ENCODE measurements around the gene NID1. TPM values are rescaled to one million over a fixed set of nuclear protein-coding genes. Genes with fewer than 3 reads are reported as not detected.

The NID1 gene
- total and polyA plus RNA-seq, 2 donors (not counting 3 experiments of a cell fraction or from before 2014, with no cell fraction given): 87.0 to 109 TPM

DNA sequence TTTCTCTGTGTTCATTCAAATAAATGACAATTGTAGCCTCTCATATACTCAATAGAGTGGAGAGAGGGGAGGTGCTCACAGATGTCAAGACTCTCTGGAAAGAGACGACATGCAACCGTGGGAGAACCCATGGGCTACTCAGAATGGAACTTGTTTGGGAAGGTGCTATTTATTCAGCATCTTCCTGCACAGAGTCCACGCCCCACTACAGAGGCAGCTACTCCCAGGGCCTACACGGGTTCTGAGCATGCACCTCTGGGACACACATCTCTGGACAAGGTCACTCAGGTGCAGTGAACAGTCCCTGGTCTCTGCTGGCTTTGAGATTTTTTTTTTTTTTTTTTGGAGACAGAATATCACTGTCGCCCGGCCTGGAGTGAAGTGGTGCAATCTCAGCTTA, 64.1 kb downstream of the NID1 start:
- H3K4me1 ChIP-seq (ENCODE audit: control insufficient read depth, extremely low read depth, insufficient read depth, low read length): peaks cover 38% of the 10 kb centered on the region
- TF ChIP-seq POLR2AphosphoS5 (IDR thresholded peaks at IDR 0.05; ENCODE audit: insufficient read depth, low read depth, low read length): no peak
- no peak for TF ChIP-seq EZH2 (IDR thresholded peaks at IDR 0.05; ENCODE audit: borderline replicate concordance, low read depth, low read length, severe bottlenecking)
- TF ChIP-seq POLR2A (IDR thresholded peaks at IDR 0.05; ENCODE audit: low read depth, low read length): no peak
- TF ChIP-seq CTCF (IDR thresholded peaks at IDR 0.05; ENCODE audit: extremely low read depth in 1 of 2, insufficient read depth in 1 of 2, low read depth in 1 of 2, low read length in 2 of 2): no peak
- TF ChIP-seq, protein P1, sequence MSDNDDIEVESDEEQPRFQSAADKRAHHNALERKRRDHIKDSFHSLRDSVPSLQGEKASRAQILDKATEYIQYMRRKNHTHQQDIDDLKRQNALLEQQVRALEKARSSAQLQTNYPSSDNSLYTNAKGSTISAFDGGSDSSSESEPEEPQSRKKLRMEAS (IDR thresholded peaks at IDR 0.05; ENCODE audit: insufficient read depth, insufficient read length): no peak
- no peak for TF ChIP-seq JUN (IDR thresholded peaks at IDR 0.05; ENCODE audit: borderline replicate concordance, insufficient read depth, insufficient read length, low read depth)
- no peak for TF ChIP-seq MYC (IDR thresholded peaks at IDR 0.05; ENCODE audit: low read depth, low read length)
- no peak for TF ChIP-seq GATA2 (IDR thresholded peaks at IDR 0.05; ENCODE audit: insufficient read depth, insufficient read length, low read depth, low read length)
- TF ChIP-seq FOS (IDR thresholded peaks at IDR 0.05; ENCODE audit: borderline replicate concordance, insufficient read depth, low read length): no peak
- no peaks in the 10 kb centered on the region for H3K9me3 ChIP-seq (replicated peaks; ENCODE audit: control insufficient read depth, insufficient read depth, low read length)
- no peaks in the 10 kb centered on the region for H3K9me1 ChIP-seq (replicated peaks; ENCODE audit: control insufficient read depth, extremely low read depth, insufficient read depth, low read length)
- no peak overlapping the region for H3K9ac ChIP-seq (replicated peaks; ENCODE audit: extremely low read depth, insufficient read depth, low read length)
- ChIA-PET CTCF (interaction anchor here (0.7 to 1.4 kb wide), 4 partner anchors 14 to 64 kb away, joined by 3 to 15 read pairs (median 4); partner anchors contain the start of gene NID1), POLR2A (interaction anchor here (1.8 kb wide), 1 partner anchor 17 kb away, joined by 10 read pairs; no protein-coding TSS in a partner anchor)
- FAIRE-seq: no peak
- BruUV-seq (replicated peaks): no TSS peak
- H2AFZ ChIP-seq (ENCODE audit: low read depth, low read length): no peak overlapping the region
- H3K36me3 ChIP-seq (ENCODE audit: control insufficient read depth in 2 of 2, extremely low read depth in 1 of 2, insufficient read depth in 2 of 2, low read length in 2 of 2): no peaks in the 10 kb centered on the region
- intact Hi-C loops (cut with micrococcal nuclease): loop anchor here (10.0 kb wide), 1 partner anchor 676 kb away; the partner anchor contains the start of genes ARID4B and GGPS1
- no peaks in the 10 kb centered on the region for H3K79me2 ChIP-seq (ENCODE audit: control insufficient read depth, insufficient read depth, low read length)
- H3K27me3 ChIP-seq (ENCODE audit: control insufficient read depth in 2 of 2, insufficient read depth in 2 of 2, low read length in 2 of 2): no peaks in the 10 kb centered on the region
- dilution Hi-C loops (cut with MboI; ENCODE audit: extremely low pct_ligation_motif_present, low sequenced_read_pairs): no loop called here
- peak overlapping the region; percentile 89 for H3K27ac ChIP-seq (ENCODE audit: insufficient read depth, low read depth, low read length)
- H3K4me3 ChIP-seq (replicated peaks in 1 of 3; ENCODE audit: insufficient read depth in 1 of 3, low read depth in 1 of 3, low read length in 3 of 3): no peak overlapping the region
- H4K20me1 ChIP-seq (replicated peaks; ENCODE audit: control insufficient read depth, extremely low read depth, insufficient read depth, low read length): no peaks in the 10 kb centered on the region
- no peak for DNase-seq (ENCODE audit: low read depth, low spot score)
- no peak overlapping the region for H3K4me2 ChIP-seq (ENCODE audit: insufficient read depth, low read length)

Data from endothelial cell of umbilical vein (primary cell).